Muscle layer of colon (tissue), 2 donors: ENCODE data around the gene ZYX.
A peak's percentile ranks its signal among the peaks of the same experiment; 100 is the strongest.
"Not testable (repeated sequence)": the region's sequence is repeated elsewhere in the genome, so short reads cannot be mapped to it uniquely, and the experiment has no call there.

Source experiments
- H3K27ac ChIP-seq: one replicate; pipeline ENCODE4 v1.7.0; 2013; ENCODE audit warnings: low read depth, mild to moderate bottlenecking, low read length, moderate library complexity
- H3K27me3 ChIP-seq, 2 donors: one replicate each; pipeline ENCODE4 v1.7.0; 2013; ENCODE audit warnings: low read length in 2 of 2, mild to moderate bottlenecking in 2 of 2; ENCODE audit not compliant: insufficient read depth in 2 of 2, control insufficient read depth in 1 of 2
- H3K36me3 ChIP-seq: one replicate; pipeline ENCODE4 v1.7.0; 2013; ENCODE audit warnings: mild to moderate bottlenecking, low read length; ENCODE audit not compliant: insufficient read depth
- H3K4me1 ChIP-seq: one replicate; pipeline ENCODE4 v1.7.0; 2013; ENCODE audit warnings: mild to moderate bottlenecking, low read length; ENCODE audit not compliant: insufficient read depth
- H3K4me3 ChIP-seq, 2 donors: one replicate each; pipeline ENCODE4 v1.7.0; 2013; ENCODE audit warnings: low read length in 2 of 2, low read depth in 1 of 2, mild to moderate bottlenecking in 1 of 2, moderate library complexity in 1 of 2
- H3K9ac ChIP-seq: one replicate; pipeline ENCODE4 v1.7.0; 2013; ENCODE audit warnings: low read length
- H3K9me3 ChIP-seq: one replicate; pipeline ENCODE4 v1.7.0; 2013; ENCODE audit warnings: mild to moderate bottlenecking, low read length
- donor health status: abdominal sarcoma.
- donor health status: Adenocarcinoma of cecum.

Gene ZYX

GRCh38 chr7:143388051-143388450 lies 6.9 kb downstream of the ZYX start:
- Histone ChIP-seq H3K4me3 (no peak overlapping the region), H3K4me1 (peaks cover 98% of the 10 kb centered on the region), H3K36me3 (peaks cover 52% of the 10 kb centered on the region), H3K9me3 (no peaks in the 10 kb centered on the region), H3K27me3 (no peaks in the 10 kb centered on the region), H3K27ac (no peak overlapping the region), H3K9ac (no peak overlapping the region)

GRCh38 chr7:143388491-143389101 lies 7.5 kb downstream of the ZYX start:
- peaks cover 48% of the 10 kb centered on the region for H3K36me3 ChIP-seq
- no peak overlapping the region for H3K27ac ChIP-seq
- no peak overlapping the region for H3K9ac ChIP-seq
- H3K4me3 ChIP-seq = no peak overlapping the region
- no peaks in the 10 kb centered on the region for H3K27me3 ChIP-seq
- peaks cover 97% of the 10 kb centered on the region for H3K4me1 ChIP-seq
- no peaks in the 10 kb centered on the region for H3K9me3 ChIP-seq

DNA sequence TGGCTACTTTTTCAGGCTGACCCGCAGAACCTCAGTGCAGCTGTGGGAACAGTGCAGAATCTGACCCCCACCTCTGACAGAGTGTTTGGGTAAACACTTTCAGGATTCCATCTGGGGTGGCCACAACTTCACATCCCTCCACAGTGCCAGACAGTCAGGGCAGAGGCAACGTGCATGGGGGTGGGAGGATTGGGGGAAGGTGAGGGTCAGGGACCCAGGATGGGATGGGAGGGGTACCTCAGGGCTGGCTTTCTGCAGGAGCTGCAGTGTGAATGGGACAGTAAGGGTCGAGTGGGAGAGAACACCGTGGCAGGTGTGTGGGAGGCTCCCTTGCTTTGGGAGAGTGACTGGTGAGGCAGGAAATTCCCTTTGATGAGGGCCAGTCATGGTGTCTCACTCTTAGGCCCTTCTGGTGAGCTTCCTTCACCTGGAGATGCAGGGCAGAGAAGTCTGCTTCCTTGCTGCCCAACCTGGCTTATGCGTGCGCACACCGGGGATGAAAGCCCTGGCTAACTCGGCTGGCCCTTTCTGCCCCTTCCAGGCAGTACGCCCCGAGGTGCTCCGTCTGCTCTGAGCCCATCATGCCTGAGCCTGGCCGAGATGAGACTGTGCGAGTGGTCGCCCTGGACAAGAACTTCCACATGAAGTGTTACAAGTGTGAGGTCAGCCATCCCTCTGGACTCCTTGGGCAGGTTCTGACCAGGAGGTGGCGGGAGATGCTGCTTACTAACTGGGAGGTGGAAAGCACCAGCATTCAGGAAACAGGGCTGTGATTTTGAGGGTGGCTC lies 8.4 kb downstream of the ZYX start:
- no peak overlapping the region for H3K9ac ChIP-seq
- H3K27ac ChIP-seq = peak overlapping the region; percentile 22
- H3K9me3 ChIP-seq = no peaks in the 10 kb centered on the region
- H3K36me3 ChIP-seq = peaks cover 44% of the 10 kb centered on the region
- no peak overlapping the region for H3K4me3 ChIP-seq
- no peaks in the 10 kb centered on the region for H3K27me3 ChIP-seq
- H3K4me1 ChIP-seq = peaks cover 92% of the 10 kb centered on the region

DNA sequence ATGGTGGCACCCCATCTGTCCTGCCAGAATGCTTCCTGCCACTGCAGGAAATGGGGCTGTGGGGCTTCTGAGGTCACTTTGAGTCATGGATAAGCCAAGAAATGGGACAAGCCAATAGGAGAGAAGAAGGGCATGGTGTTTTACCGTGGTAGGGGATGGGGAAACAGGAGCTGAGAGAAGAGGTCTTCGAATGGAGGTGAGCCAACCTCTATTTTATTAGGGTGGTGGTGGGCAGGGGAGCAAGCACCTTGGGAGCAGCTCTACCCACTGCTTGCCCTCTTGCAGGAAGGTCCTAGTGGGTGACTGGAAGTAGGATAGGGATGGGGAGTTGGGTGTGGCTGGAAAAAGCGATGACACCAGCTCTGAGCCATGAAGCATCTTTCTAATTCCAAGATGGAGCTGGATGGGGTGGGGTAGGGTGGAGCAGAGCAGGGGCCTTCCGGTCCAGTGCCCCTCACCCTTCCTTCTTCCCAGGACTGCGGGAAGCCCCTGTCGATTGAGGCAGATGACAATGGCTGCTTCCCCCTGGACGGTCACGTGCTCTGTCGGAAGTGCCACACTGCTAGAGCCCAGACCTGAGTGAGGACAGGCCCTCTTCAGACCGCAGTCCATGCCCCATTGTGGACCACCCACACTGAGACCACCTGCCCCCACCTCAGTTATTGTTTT lies 9.1 kb downstream of the ZYX start:
- no peak overlapping the region for H3K9ac ChIP-seq
- peaks cover 85% of the 10 kb centered on the region for H3K4me1 ChIP-seq
- no peaks in the 10 kb centered on the region for H3K9me3 ChIP-seq
- H3K27me3 ChIP-seq = no peaks in the 10 kb centered on the region
- peaks cover 44% of the 10 kb centered on the region for H3K36me3 ChIP-seq
- no peak overlapping the region for H3K4me3 ChIP-seq
- peak overlapping the region; percentile 83 for H3K27ac ChIP-seq

GRCh38 chr7:143390773-143391317 lies 9.7 kb downstream of the ZYX start:
- Histone ChIP-seq H3K4me3 (no peak overlapping the region), H3K36me3 (peaks cover 44% of the 10 kb centered on the region), H3K4me1 (peaks cover 84% of the 10 kb centered on the region), H3K9ac (no peak overlapping the region), H3K9me3 (no peaks in the 10 kb centered on the region), H3K27ac (peak overlapping the region; percentile 83), H3K27me3 (no peaks in the 10 kb centered on the region)

DNA sequence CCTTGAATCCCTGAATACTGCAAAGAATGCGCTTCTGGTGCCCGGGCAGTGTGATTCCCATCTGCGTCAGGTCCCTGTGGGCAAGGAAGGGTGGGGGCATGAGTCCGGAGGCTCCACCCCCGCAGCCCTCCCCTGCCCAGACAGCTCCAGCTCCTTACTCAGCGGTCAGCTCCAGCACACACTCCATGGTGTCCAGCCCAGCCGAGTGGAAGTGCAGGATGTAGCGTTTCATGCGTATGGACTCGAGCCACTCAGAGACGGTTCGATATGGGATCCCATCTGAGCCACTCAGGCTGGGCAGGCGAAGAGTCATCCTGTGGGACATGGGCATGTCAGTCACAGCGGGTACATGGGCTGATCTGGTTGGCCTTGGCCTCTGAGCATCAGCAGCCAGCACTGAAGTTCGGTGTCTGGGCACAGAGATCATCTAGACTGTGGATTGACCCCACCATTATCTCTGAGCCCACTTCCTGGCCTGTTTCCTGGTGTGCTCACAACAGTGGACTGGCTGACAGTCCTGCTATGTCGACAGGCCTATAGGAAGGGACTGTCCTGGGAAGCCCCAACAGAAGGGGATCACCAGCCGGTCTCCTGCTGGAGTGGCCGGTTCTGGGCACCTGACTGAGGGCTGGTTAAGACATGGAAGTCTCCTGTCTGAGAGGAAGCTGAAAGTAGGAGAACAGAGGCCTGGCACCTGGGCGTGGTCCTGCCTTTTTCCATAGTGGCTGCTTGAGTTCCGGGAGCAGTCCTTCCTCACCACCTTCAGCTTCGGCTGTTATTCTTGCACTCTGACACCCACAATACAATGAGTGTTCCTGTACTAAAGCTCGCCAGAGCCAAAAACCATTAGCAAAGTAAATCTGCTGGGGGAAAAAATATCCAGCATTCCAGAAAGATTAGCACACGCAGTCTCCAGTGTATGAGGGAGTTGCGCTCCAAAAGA lies 10.6 kb downstream of the ZYX start:
- Histone ChIP-seq H3K27me3 (no peaks in the 10 kb centered on the region), H3K36me3 (peaks cover 44% of the 10 kb centered on the region), H3K4me3 (peak overlapping the region in 1 of 2 donors; percentile 18), H3K9ac (no peak overlapping the region), H3K27ac (peak overlapping the region; percentile 83), H3K9me3 (no peaks in the 10 kb centered on the region), H3K4me1 (peaks cover 75% of the 10 kb centered on the region)

DNA sequence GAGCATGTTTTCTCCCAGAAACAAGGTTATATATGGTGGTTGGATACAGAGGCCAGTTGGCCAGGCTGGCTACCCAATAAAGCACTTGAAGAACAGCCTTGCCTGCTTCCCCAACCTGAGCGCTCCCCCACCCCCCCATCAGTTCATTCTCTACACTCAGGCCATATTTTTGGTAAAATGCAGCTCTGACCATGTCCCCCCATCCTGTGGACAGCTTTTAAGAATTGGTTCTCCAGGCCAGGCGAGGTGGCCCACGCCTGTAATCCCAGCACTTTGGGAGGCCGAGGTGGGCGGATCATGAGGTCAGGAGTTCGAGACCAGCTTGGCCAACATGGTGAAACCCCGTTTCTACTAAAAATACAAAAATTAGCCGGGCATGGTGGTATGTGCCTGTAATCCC lies 11.3 kb downstream of the ZYX start:
- not testable (repeated sequence) for H3K9ac ChIP-seq, H3K9me3 ChIP-seq, H3K27me3 ChIP-seq, H3K4me3 ChIP-seq
- H3K4me1 ChIP-seq = peaks cover 68% of the 10 kb centered on the region
- H3K27ac ChIP-seq = peak overlapping the region; percentile 83
- peaks cover 38% of the 10 kb centered on the region for H3K36me3 ChIP-seq

DNA sequence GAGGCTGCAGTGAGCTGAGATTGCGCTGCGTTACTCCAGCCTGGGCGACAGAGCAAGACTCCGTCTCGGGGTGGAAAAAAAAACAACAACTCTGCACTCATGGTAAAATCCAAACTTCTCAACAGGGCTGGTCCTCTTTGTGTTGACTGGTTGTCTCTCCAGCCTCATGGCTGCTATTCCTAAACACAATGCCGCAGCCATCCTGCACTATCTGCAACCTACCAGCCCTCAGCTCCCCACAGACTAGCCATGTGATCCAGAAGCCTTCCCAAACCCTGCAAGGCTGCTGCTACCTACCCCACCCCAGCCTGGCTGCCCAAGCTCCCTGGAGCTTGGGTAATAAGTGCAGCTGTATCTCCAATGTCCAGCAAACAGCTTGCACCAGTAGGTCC lies 11.7 kb downstream of the ZYX start:
- Histone ChIP-seq H3K36me3 (peaks cover 33% of the 10 kb centered on the region), H3K27ac (no peak overlapping the region), H3K4me3 (no peak overlapping the region), H3K4me1 (peaks cover 64% of the 10 kb centered on the region), H3K9me3 (no peaks in the 10 kb centered on the region), H3K27me3 (no peaks in the 10 kb centered on the region), H3K9ac (no peak overlapping the region)

DNA sequence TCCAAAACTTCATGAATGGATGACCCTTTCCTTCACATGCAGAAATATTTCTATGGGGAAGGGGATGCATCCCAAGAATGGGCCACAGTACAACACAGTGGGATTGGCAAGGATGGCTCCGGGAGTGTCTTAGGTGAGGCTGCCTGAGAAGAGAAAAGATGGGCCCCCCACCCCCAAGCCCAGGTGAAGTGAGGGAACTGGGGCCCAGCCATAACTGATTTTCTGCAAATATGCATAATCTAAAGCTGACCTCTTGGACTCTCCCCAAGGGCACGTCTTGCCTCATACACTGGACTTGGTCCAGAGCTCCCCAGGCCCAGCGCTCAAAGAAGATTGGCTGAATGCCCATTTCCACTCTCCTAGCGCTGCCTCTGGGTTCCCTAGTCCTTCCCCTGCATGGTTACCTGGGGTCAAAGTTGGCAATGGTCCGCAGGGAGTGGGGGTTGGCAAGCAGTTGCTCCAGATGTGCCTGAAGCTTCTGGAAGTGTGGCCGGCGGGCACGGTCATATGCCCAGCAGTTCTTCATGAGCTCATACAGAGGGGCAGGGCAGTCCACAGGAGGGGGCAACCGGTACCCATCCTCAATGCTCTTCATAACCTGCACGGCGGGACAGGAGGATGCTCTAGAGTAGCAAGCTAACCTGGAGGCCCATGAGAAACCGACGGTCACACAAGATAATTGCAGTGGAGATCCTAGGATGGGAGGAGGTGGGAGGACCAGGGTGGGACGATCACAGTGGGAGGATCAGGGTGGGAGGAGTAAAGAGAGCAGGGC lies 12.3 kb downstream of the ZYX start:
- H3K4me3 ChIP-seq = no peak overlapping the region
- no peaks in the 10 kb centered on the region for H3K27me3 ChIP-seq
- H3K36me3 ChIP-seq = peaks cover 28% of the 10 kb centered on the region
- no peak overlapping the region for H3K27ac ChIP-seq
- no peaks in the 10 kb centered on the region for H3K9me3 ChIP-seq
- no peak overlapping the region for H3K9ac ChIP-seq
- H3K4me1 ChIP-seq = peaks cover 59% of the 10 kb centered on the region

DNA sequence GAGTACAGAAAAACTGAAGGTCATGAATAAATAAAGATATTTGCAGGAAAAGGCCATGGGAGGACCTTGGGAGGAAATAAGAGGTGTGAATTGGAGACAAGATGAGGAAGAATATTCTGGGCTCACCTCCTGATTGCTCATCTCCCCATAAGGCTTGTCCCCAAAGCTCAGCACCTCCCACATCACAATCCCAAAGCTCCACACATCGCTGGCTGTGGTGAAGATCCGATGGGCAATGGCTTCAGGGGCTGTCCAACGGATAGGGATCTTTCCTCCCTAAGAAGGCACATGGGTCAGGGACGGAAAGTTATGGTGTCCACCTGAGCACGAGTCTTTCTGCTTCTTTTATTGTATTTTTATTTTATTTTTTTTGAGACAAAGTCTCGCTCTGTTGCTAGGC lies 12.9 kb downstream of the ZYX start:
- Histone ChIP-seq H3K4me1 (peaks cover 53% of the 10 kb centered on the region), H3K4me3 (no peak overlapping the region), H3K27ac (no peak overlapping the region), H3K9ac (no peak overlapping the region), H3K9me3 (no peaks in the 10 kb centered on the region), H3K27me3 (no peaks in the 10 kb centered on the region), H3K36me3 (peaks cover 21% of the 10 kb centered on the region)
